G401.6 (cell line): ENCODE results near the gene ECSIT.
A peak's percentile ranks its signal among the peaks of the same experiment; 100 is the strongest.

Experiments
- FAIRE-seq: peaks from 2 replicates; lab custom pipeline; 2012; peaks lifted over from hg19 to GRCh38; lab: Jason Lieb, UNC

ECSIT gene

DNA sequence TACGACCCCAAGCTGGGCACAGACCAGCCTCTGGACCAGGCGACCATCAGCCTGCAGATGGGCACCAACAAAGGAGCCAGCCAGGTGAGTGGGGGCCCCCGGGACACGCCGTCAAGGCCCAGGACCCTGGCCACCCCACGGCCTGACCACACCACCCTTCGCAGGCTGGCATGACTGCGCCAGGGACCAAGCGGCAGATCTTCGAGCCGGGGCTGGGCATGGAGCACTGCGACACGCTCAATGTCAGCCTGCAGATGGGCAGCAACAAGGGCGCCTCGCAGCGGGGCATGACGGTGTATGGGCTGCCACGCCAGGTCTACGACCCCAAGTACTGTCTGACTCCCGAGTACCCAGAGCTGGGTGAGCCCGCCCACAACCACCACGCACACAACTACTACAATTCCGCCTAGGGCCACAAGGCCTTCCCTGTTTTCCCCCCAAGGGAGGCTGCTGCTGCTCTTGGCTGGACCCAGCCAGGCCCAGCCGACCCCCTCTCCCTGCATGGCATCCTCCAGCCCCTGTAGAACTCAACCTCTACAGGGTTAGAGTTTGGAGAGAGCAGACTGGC, 20.5 kb upstream of the ECSIT start:
- FAIRE-seq, result no peak

GRCh38 chr19:11547929-11548700, 19.2 kb upstream of the ECSIT start:
- no peak for FAIRE-seq

DNA sequence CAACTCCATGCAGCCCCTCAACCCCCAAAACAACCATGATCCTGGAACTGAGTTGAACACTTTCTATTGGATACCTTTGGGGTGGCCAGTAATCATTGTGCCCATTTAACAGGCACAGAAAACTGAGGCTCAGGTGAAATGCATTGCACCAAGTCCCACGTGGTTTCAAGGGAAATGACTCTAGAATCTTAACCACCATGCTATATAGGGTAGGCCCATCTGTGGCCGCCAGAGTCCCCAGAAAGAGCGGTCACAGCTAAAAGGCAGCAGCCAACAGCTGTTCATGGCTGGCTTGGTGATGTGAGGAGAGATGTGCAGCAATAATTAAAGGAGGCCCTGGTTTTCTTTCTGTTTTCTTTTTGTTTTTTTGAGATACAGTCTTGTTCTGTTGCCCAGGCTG, 12.3 kb upstream of the ECSIT start:
- FAIRE-seq, result no peak

- no peak for FAIRE-seq
Measured at GRCh38 chr19:11540645-11541044, 11.7 kb upstream of the ECSIT start.

- FAIRE-seq, result no peak
Measured at GRCh38 chr19:11539495-11540365, 10.8 kb upstream of the ECSIT start.

GRCh38 chr19:11538232-11539036, 9.5 kb upstream of the ECSIT start, which contains the start of gene CNN1:
CNN1 (plus strand) TSS chr19:11538851; CDS start chr19:11538928, 77 bp downstream.
- peak; percentile 13 for FAIRE-seq

DNA sequence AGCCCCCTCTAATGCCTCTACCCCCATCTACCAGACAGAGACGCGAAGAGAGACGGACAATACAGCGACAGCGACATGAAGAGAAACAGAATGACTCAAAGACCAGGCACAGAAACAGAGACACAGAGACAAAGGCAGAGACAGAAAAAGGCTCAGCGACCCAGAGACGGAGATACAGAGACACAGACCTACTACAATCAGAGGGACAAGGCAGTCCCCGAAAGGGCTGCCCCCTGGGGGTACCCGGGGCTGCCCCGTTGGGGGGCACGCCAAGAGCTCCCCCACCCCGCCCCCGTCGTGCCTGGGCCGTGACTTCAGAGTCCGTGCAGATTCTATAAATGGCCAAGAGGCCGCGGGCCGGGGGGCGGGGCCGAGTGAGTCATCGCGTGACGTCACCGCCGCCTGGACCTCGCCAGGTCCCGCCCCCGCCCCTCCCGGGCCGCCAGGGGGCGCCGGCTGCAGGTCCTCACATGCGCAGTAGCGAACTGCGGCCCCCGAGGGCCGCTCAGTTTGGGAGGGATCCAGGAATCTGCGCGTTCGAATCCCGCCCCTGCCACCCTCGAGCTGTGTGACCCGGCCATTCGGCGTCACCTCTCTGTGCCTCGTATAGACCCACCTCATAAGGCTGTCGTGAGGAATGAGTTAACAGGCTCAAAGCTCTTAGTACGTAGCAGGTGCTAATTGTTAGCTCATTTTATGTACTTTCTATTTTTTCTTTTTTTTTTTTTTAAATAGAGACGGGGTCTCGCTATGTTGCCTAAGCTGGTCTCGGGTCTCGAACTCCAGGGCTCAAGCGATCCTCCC, 7.1 kb upstream of the ECSIT start:
- FAIRE-seq, result no peak

DNA sequence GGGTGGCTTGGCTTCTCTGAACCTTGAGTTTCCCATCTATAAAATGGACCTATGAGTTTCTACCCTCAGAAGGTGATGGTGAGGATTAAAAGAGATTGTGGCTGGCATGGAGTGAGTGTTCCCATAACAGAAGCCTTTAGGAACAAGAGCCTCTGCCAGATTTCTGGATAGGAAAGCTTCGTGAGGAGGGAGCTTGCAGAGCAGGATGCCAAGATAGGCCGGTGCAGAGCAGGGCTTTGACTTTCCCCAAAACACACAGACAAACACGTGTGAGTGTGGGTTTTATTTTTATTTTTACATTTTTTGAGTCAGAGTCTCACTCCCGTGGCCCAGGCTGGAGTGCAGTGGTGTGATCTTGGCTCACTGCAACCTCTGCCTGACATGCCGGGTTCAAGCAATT, 6.0 kb upstream of the ECSIT start:
- no peak for FAIRE-seq

- no peak for FAIRE-seq
Measured at GRCh38 chr19:11534538-11534937, 5.6 kb upstream of the ECSIT start.

DNA sequence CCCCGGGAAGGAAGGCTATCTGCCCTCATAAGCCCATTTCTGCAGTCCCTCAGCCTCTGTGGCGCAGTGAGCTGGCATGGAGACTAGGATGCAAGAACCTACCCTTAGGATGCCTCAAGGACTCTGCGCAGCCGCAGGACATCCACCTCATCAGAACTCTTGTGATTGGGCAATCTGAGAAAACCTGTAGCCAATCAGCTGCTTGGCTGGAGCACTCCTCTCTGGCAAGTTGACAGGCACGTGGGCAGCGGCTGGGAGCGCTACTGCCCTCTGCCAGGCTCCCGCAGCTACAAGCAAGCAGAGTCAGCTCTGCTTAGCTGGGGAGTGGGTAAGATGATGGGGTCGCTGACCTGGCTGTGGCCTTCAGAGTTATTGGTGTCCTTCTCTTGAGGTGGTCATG, 1.5 kb upstream of the ECSIT start:
- FAIRE-seq, result no peak

DNA sequence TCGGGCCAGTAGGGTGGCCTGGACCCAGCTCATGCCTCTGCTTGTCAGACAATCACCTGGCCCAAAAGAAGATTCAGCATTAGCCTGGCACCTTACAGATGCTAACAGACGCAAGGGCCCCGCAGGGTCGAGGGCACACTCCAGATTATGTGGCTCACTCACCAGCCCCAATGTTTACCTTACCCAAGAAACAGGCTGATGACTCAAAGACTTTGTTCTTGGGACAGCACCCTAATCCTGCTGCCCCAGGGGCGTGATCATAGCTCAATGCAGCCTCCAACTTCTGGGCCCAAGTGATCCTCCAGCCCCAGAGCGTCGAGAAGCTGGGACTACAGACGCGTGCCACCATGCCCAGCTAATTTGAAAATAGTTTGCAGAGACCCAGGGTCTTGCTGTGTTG, 9.8 kb downstream of the ECSIT start:
- no peak for FAIRE-seq

- no peak for FAIRE-seq
Measured at GRCh38 chr19:11513946-11514345, 15.0 kb downstream of the ECSIT start.

DNA sequence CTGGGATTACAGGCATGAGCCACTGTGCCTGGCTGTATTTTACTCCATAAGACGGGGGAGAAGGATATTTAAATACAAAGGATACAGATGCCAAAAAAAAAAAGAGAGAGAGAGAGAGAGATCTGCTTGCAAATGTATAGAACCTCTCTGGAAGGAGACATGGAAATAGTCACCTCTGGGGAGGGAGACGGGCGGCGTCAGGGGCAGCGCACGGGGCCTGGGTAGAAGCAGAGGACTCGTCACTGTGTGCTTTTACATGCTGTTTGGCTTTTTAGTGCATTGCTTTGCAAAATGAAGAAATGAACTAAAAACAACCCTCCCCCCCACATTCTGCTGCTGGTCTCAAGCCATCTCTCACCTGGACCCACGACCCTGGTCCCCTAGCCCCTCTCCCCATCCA, 18.5 kb downstream of the ECSIT start:
- FAIRE-seq, result no peak

GRCh38 chr19:11507370-11508078, 21.4 kb downstream of the ECSIT start:
- FAIRE-seq, result no peak

- no peak for FAIRE-seq
Measured at GRCh38 chr19:11506967-11507366, 22.0 kb downstream of the ECSIT start.

- no peak for FAIRE-seq
Measured at GRCh38 chr19:11506101-11506555, 22.8 kb downstream of the ECSIT start.

GRCh38 chr19:11505504-11506100, 23.3 kb downstream of the ECSIT start, which contains the start of gene ZNF653:
ZNF653 (minus strand) TSS chr19:11505839; CDS start chr19:11505786, 53 bp downstream.
- peak; percentile 77 for FAIRE-seq

- peak; percentile 93 for FAIRE-seq
Measured at GRCh38 chr19:11505032-11505503, 23.9 kb downstream of the ECSIT start.

DNA sequence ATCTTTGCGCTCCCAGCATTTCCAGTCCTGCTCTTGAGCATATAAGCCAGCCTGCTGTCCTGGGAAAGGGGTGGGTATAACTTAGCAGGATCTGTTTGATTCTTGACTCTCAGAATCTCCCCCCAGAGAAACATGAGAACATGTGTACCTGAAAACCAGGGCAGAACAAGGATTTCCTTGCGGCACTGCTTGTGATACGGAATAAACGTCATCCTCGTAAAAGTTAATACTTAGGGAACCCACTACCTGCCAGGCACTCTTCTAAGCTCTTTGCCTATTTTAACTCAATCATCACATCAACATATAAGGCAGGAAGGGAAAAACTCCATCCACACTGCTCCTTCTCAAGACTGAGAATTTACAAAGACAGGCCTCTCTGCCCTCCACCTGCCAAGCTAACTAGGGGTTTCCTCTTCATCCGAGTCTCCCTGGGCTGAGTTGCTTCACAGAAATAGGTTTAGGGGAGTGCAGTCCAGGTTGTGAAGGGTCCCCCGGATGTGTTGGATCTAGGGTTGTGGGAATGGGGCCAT, 24.4 kb downstream of the ECSIT start:
- FAIRE-seq, result no peak
